ENCODE results near the gene LYRM7.
"Not testable (repeated sequence)": the region's sequence is repeated elsewhere in the genome, so short reads cannot be mapped to it uniquely, and the experiment has no call there.

Gene LYRM7

DNA sequence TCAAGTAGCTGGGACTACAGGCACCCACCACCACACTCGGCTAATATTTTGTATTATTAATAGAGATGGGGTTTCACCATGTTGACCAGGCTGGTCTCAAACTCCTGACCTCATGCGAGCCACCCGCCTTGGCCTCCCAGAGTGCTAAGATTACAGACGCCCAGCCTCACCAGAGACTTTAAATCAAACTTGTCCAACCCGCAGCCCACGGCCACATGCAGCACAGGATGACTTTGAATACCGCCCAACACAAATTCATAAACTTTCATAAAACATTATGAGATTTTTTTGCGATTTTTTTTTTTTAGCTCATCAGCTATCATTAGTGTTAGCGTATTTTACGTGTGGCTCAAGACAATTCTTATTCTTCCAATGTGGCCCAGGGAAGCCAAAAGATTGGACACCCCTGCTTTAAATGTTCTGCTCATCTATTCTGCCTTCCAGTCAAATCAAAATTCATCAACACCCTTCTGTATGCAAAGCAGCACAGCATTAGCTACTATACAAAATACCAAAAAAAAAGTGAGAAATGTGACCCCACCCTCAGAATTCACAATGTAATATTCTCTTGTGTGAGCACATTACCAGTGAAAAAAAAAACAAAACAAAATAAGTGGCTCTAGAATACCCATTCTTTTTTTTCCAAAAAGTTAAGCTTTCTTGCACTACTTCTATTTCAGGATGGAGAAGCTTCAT is 50.4 kb downstream of the LYRM7 start:
- no peak for DNase-seq

DNA sequence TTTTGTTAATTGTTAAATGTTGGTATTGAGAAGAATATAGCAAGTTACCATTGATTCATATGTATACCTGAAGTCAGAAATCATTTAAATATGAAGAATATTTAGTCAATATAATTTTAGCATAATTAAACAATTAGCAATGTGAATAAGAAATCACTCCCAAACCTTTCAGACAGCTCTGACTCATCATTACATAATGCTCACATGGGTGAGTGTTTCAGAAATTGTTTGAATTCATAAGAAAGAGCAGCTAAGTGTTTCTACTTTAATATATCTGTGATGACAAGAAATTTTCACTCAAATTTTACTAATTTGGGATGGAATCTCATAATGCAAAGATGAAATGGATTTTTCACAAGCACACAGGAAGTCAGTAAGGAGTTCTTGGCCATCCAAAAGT is 51.1 kb downstream of the LYRM7 start:
- DNase-seq, result peak; percentile 32

DNA sequence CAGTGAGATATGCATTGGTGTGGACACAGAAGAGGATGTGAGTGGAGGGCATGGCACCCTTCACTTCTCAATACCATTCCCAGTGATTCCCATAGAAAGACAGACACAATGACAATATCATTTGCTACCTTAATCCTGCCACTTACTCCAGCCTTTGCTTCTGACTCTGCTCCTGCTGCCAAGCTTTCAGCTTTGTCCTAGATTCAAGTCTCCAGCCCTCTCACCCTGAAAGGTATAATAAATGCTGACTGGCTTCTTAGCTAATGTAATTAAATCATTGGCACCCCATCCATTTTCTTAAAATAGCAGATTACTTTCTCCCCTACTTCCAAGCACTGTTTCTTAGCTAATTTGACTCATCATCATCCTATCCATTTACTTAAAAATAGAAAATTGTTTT is 52.0 kb downstream of the LYRM7 start:
- no peak for DNase-seq

DNA sequence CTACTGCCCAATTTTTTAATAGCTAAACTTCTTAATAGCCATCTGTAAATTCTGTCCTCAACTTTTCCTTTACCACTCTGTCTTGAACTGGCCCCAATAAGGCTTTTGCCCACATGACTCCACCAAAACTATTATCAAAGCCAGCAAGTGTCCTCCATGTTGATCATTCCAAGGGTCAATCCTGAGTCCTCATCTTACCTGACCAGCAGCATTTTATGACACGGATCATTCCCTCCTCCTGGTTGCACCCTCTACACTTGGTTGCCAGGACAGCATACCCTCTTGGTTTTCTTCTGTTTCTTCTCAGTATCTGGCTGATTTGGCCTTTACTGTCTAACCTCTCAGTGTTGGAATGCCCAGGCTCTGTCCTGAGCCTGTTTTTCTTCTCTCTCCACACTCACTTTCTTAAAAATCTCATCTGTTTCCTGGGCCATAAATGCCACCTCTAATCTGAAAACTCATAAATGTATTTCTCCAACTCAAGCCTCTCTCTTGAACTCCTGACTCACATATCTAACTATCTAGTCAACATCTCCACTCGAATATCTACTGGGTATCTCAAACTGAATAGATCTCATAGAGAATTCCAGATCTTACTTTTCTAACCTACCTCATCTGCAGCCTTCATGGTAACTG is 53.1 kb downstream of the LYRM7 start:
- no peak for DNase-seq

DNA sequence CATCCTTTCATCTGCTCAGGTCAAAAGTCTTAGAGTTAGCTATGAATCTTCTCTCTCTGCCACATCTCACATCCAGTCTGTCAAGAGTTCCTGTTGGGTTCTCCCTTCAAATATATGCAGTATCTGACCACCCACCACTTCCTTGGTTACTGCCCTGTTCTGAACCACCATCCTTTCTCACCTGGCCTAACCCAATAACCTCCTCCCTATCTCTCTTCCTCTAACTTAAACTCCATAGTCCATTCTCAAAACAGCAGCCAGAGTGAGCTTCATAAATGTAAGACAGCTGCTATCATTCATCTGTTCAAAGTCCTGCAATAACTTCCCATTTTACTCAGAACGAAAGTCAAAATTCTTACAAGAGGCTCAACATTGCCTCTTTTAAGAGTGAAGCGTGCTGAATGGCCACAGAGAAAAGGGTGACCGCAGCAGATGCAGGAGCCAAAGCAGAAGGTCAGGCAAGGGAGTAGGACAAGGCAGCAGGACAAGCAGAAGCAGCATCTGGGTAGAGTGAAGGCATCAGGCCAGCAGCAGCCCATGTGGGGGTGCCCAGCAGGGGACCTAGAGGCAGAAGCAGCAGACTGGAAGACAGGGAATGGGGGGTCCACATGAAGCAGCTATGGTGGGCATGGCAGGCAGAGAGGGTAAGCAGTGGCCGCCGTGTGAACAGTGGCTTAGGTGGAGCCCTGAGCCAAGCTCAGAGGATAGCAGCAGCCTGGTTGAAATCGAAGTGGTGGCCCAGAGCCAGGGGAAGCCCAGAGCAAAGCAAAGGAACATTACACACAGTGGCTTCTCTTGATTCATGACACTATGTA is 53.9 kb downstream of the LYRM7 start:
- no peak for DNase-seq

DNA sequence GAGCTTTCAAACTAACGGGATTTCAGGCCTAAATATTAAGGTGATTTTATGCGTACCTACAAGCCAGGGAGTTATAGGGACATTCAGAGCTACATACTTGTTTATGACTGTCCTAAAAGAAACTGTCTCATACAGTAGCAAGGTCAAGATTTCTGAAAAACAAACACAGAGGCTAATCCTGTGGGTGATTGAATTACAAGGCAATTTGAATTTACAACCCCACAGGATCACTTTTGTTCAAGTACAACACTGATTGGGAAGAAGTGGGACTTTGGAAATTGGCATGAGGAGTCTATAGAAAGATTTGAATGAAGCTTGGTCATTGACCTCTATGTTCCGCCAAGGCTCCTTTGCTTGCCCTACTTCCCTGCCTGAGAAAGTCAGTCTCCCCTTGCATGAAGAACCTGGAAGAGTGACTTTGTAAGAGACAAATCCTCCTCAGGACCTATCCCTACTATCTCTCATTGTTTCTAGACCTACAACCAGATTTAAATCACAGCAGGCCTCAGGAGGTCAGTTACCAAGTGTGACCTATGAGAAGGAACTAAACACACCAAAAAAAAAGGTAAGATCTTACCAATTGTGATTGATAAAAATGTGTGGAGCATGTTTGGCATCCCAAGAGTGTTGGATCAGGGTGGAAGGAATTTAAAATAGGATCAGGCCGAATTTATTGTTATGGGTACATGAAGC is 54.7 kb downstream of the LYRM7 start:
- no peak for DNase-seq

DNA sequence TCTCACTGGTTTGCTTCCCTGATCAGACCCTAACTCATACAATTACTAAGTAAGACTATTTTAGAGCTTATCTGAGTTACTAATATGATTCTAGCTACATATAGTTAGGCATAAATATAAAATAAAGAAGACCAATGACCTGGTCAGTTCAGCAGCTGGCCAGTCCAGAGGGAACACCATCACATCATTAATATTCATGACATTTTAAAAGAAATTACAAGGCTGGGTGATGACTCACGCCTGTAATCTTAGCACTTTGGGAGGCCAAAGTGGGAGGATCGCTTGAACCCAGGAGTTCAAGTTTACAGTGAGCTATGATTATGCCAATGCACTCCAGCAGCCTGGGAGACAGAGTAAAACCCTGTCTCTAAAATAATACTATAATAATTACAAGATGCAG is 56.2 kb downstream of the LYRM7 start:
- DNase-seq, result no peak

DNA sequence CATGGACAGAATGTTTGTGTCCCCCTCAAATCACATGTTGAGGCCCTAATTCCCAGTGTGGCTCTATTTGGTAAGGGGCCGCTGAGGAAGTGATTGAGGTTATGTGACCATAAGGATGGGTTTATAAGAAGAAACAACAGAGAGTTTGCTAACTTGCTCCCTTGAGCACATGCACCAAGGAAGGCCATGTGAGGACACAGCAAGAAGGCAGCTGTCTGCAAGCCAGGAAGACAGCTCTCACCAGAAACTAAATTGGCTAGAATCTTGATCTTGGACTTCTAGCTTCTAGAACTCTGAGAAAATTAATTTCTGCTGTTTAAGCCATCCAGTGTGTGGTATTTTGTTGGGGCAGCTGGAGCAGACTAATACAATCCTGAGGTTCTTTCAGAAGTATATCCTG is 57.9 kb downstream of the LYRM7 start:
- DNase-seq, result no peak

DNA sequence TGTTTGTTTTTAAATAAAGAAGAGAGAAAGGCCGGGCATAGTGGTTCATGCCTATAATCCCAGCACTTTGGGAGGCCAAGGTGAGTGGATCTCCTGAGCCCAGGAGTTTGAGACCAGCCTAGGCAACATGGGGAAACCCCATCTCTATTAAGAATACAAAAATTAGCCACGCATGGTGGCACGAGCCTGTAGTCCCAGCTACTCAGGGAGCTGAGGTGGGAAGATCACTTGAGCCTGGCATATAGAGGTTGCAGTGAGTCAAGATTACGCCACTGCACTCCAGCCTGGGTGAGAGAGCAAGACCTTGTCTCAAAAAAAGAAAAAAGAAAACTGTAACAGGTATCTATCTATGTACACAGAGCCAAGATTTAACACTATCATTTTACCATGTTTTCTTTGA is 58.9 kb downstream of the LYRM7 start:
- no peak for DNase-seq

DNA sequence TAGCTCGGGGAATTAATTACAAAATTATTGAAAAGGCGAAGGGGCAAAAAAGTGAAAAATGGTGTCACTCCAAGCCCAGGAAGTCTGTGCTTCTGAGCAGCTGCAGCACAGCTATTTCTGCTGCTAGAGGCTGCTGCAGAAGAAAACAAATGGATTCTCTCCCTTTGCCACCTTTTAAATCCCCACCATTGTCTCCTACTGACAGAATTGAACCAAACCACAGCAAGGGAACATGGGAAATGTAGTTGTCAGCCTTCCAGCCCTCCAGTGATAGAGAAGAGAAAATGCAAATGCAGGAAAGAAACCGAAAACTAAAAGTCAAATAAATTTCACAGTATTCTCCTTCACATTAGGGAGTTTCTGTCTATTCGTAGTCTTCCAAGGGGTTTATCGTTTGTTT is 59.7 kb downstream of the LYRM7 start:
- no peak for DNase-seq

DNA sequence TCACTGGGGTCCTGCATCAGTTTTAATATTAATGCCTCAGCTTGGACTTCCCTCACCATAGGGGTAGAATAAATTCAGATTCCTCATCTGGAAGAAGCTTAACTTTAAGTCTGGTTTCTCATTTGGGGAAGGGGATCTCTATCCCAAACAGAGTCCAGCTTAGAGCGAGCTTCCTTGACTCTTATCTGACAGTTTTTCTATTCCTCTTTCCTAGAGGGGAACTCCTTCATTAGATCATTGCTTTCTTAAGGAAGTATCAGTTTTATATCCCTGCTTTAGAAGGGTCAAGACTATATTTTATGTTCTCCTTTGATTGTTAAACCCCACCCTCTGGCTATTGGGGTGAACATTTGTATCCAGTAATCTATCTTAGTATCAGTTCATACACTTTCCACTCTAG is 68.9 kb downstream of the LYRM7 start:
- no peak for DNase-seq

DNA sequence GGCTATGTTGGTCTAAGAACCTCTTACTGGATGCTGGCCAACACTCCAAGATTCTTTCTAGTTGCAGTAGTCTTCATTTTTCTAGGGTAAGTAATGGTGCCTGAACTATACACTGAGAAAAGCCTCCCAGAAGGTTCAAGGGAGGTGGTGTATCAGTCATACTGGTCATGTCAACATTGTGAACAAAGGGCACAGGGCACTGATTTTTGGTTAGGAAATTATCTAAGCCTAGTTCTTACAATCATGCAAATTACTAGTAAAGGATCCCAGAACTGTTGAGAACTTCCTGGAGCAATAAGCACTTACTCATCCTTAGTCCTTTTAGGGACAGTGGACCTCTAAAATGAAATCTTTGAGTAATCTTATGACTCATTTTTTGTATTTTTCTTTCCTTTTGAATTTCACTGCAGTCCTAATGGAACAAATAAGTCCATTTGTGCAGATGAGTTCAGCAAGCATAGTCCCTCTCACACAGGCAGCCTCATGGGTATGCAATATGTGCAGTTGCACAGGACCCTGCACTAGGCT is 72.0 kb downstream of the LYRM7 start:
- DNase-seq, result peak; percentile 91

DNA sequence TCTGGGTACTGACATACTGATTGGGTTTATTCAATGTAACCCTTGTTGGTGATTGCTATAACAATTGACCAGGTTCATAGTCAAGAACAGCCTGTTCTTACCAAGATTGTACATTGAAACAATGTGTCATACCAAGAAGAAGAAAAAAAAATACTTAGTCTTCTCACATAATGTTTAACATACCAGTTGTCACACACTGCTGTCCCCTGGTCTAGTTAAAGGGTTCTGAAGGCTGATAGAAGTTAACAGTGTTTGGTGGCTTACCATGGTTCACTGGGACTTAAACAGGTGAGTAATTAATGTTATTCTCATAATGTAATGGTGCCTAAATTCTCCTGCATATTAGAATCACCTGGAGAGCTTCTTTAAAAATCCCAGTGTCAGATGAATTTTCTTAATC is 74.6 kb downstream of the LYRM7 start:
- no peak for DNase-seq

DNA sequence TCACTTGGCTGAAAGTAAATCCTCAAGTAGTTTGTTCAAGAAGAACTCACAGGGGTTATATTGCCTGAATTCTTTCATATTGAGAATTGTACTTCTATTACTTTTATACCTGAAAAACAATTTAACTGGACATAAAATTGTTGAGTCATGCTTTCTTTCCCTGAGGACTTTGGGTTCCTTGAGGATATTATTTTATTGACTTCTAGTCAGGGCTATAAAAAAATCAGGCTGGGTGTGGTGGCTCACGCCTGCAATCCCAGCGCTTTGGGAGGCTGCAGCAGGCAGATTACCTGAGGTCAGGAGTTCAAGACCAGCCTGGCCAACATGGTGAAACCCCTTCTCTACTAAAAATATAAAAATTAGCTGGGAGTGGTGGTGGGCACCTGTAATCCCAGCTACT is 75.2 kb downstream of the LYRM7 start:
- no peak for DNase-seq

DNA sequence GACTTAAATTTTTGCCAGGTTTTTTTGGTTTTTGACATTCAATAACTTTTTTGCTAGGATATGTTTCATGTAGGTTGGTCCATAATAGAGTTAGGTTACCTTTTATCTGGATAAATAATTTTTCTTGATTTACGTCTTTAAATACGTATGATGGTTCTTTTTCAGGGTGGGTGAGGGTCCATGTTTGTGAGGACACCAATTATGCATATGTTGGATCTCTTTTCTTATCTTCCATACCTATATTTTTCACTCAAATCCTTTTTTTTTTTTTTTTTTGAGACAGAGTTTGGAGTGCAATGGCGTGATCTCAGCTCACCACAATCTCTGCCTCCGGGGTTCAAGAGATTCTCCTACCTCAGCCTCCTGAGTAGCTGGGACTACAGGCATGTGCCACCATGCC is 75.8 kb downstream of the LYRM7 start:
- no peak for DNase-seq

DNA sequence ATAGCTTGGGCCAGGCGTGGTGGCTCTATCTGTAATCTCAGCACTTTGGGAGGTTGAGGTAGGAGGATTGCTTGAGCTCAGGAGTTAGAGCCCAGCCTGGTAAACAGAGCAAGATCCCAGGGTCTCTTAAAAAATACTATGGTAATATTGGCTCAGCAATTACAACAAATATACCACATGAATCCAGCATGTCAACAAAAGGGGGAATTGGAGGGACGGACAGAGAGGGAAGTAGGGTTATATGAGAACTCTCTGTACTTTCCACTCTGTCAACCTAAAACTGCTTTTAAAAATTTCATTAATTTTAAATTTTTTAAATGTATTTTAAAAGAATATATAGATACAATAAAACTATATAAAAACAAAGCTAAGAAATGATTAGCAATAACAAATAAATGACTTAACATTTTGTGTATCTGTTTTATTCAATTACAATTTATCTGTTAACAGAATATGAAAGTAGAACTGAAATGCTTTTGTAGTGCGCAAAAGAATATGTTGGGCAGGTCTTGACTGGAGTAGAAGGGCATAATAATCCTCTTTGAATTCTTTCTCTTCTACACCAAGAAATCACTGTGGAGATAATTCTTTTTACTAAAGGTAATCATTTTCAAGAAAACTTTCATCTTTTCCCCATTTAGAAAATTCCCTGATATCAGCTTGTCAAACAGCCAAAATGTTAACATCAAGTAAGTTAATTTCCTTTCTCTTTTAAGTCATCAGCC is 80.2 kb downstream of the LYRM7 start:
- DNase-seq, result no peak

DNA sequence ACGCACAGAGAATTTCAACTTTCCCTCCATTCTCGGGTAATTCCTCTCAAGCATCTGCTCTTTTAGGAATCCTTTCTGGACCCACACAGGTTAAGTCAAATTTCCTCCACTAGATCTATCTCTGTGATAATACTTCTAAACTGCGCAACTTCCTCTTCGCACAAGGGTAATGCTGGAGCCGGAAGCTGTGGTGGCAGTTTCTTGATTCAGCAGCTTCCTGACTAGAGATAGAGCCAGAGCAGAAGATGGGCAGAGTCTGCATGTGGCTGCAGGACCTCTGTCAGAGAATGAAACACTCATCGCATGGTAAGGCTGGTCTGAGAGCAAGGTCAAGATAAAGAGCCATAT is 82.1 kb downstream of the LYRM7 start:
- DNase-seq, result no peak

DNA sequence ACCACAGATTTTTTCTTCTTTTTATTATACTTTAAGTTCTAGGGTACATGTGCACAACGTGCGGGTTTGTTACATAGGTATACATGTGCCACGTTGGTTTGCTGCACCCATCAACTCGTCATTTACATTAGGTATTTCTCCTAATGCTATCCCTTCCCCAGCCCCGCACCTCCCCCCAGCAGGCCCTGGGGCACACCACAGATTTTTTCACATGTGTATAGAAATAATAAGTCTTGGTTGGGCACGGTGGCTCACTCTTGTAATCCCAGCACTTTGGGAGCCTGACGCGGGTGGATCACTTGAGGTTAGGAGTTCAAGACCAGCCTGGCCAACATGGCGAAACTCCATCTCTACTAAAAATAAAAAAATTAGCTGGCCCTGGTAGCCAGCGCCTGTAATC is 83.3 kb downstream of the LYRM7 start:
- DNase-seq, result not testable (repeated sequence)

DNA sequence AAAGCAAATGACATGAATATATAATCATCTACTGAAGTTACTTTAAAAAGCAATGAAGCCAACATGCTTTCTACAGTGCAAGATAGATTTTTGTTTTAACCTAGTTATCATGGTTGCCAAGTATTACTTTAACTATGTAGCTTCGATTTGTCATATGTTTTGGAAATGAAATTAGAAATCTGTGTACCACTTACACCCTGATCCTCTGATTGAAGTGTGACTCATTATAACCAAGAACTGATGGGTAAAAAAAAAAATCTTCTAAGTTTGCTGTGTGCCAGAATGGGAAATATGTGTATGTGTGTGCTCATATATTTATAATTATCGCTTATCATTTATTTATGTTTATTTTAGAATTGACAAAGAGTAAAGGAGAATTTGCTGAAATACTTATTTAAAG is 84.0 kb downstream of the LYRM7 start:
- no peak for DNase-seq
